Measurements from ENCODE around the gene GAB4.

GRCh38 chr22:16936625-16937024 is 71.4 kb downstream of the GAB4 start:
- TF ChIP-seq CTCF (IDR thresholded peaks at IDR 0.05) (no peak), POLR2A (IDR thresholded peaks at IDR 0.05) (no peak)

Measured in transverse colon (tissue), 3 donors.